Vagina (tissue), 2 donors: ENCODE results near the gene MTRF1. TPM values are rescaled to one million over a fixed set of nuclear protein-coding genes. Genes with fewer than 3 reads are reported as not detected.

Experiments
- DNase-seq, 2 donors: peaks; one replicate each; pipeline ENCODE4 v3.0.0-alpha.2; 2017; ENCODE audit errors: extremely low spot score in 2 of 2
- H3K27ac ChIP-seq: fragments of 200-600 bp; sonication (generic); one replicate; pipeline ENCODE4 v1.5.1; 2019
- H3K27me3 ChIP-seq: fragments of 200-600 bp; sonication (generic); one replicate; pipeline ENCODE4 v1.5.1; 2019
- H3K36me3 ChIP-seq, 2 donors: fragments of 200-600 bp; sonication (generic); one replicate each; pipeline ENCODE4 v1.5.1; 2017 to 2019
- H3K4me1 ChIP-seq: fragments of 200-600 bp; sonication (generic); one replicate; pipeline ENCODE4 v1.5.1; 2019
- H3K4me3 ChIP-seq, 2 donors: fragments of 200-600 bp; sonication (generic); 1 replicate in 1 of 2; 2 replicates in 1 of 2; pipeline ENCODE4 v1.5.1; 2016 to 2019
- H3K9me3 ChIP-seq: fragments of 200-600 bp; sonication (generic); one replicate; pipeline ENCODE4 v1.5.1; 2019
- CTCF ChIP-seq, 3 experiments: fragments of 450-650 bp in 2 of 3; fragments of 200-600 bp in 1 of 3; sonication (generic) in 1 of 3; IDR thresholded peaks; one replicate each; pipeline ENCODE4 v1.5.1; 2017 to 2019; ENCODE audit warnings: antibody characterized with exemption in 3 of 3, mild to moderate bottlenecking in 2 of 3, moderate library complexity in 2 of 3
- POLR2A ChIP-seq, 2 donors: fragments of 450-650 bp; IDR thresholded peaks; one replicate each; pipeline ENCODE4 v1.6.1; 2017; ENCODE audit warnings: antibody characterized with exemption in 2 of 2, mild to moderate bottlenecking in 2 of 2, moderate library complexity in 2 of 2
- POLR2AphosphoS5 ChIP-seq, 2 donors: sonication (generic); formaldehyde crosslinking; IDR thresholded peaks; one replicate each; pipeline ENCODE4 v1.9.0; 2017; ENCODE audit warnings: antibody characterized with exemption in 2 of 2, mild to moderate bottlenecking in 2 of 2, low read depth in 1 of 2; ENCODE audit not compliant: insufficient read depth in 1 of 2
- intact Hi-C: fragments of 100-400 bp; cut with DNase I; formaldehyde crosslinking; loops from one replicate; pipeline ENCODE4 v1.15.1; 2023
- total RNA-seq: library from RNA; depleted of rRNA; stranded (reverse); fragments of >200 nt; gene quantifications from one replicate; pipeline ENCODE4 v1.2.3, GENCODE V29; 2016

MTRF1 gene
- total RNA-seq, 1 donor from 2014 or later: 17.2 TPM

GRCh38 chr13:41307884-41308640 is 44.7 kb upstream of the MTRF1 start:
- H3K9me3 ChIP-seq: no peaks in the 10 kb centered on the region
- intact Hi-C loops: no loop called here
- DNase-seq: no peak
- H3K4me3 ChIP-seq: no peak overlapping the region
- H3K27ac ChIP-seq: no peak overlapping the region
- no peaks in the 10 kb centered on the region for H3K27me3 ChIP-seq
- H3K4me1 ChIP-seq: peaks cover 16% of the 10 kb centered on the region
- no peaks in the 10 kb centered on the region for H3K36me3 ChIP-seq
- no peak for TF ChIP-seq CTCF (IDR thresholded peaks at IDR 0.05)
- TF ChIP-seq POLR2AphosphoS5 (IDR thresholded peaks at IDR 0.05; ENCODE audit: insufficient read depth in 1 of 2, low read depth in 1 of 2): no peak
- TF ChIP-seq POLR2A (IDR thresholded peaks at IDR 0.05): no peak

- Histone ChIP-seq H3K27me3 (no peaks in the 10 kb centered on the region), H3K36me3 (no peaks in the 10 kb centered on the region), H3K27ac (peak overlapping the region; percentile 11), H3K4me3 (no peak overlapping the region), H3K9me3 (no peaks in the 10 kb centered on the region), H3K4me1 (peaks cover 7% of the 10 kb centered on the region)
- intact Hi-C loops: no loop called here
- TF ChIP-seq CTCF (IDR thresholded peaks at IDR 0.05): no peak
- no peak for TF ChIP-seq POLR2AphosphoS5 (IDR thresholded peaks at IDR 0.05; ENCODE audit: insufficient read depth in 1 of 2, low read depth in 1 of 2)
- TF ChIP-seq POLR2A (IDR thresholded peaks at IDR 0.05): no peak
- no peak for DNase-seq
Observed at GRCh38 chr13:41306271-41307145, 43.1 kb upstream of the MTRF1 start.

GRCh38 chr13:41304551-41304950 is 41.2 kb upstream of the MTRF1 start:
- TF ChIP-seq CTCF (IDR thresholded peaks at IDR 0.05) (no peak), POLR2A (IDR thresholded peaks at IDR 0.05) (no peak), POLR2AphosphoS5 (IDR thresholded peaks at IDR 0.05; ENCODE audit: insufficient read depth in 1 of 2, low read depth in 1 of 2) (no peak)
- H3K36me3 ChIP-seq: no peaks in the 10 kb centered on the region
- intact Hi-C loops: no loop called here
- DNase-seq: no peak
- no peaks in the 10 kb centered on the region for H3K4me1 ChIP-seq
- H3K27ac ChIP-seq: no peak overlapping the region
- no peaks in the 10 kb centered on the region for H3K27me3 ChIP-seq
- H3K9me3 ChIP-seq: no peaks in the 10 kb centered on the region
- no peak overlapping the region for H3K4me3 ChIP-seq

GRCh38 chr13:41302743-41303142 is 39.4 kb upstream of the MTRF1 start:
- DNase-seq: no peak
- Histone ChIP-seq H3K36me3 (no peaks in the 10 kb centered on the region), H3K9me3 (no peaks in the 10 kb centered on the region), H3K27ac (no peak overlapping the region), H3K27me3 (no peaks in the 10 kb centered on the region), H3K4me3 (no peak overlapping the region), H3K4me1 (no peaks in the 10 kb centered on the region)
- intact Hi-C loops: no loop called here
- no peak for TF ChIP-seq POLR2A (IDR thresholded peaks at IDR 0.05)
- no peak for TF ChIP-seq POLR2AphosphoS5 (IDR thresholded peaks at IDR 0.05; ENCODE audit: insufficient read depth in 1 of 2, low read depth in 1 of 2)
- no peak for TF ChIP-seq CTCF (IDR thresholded peaks at IDR 0.05)
